ENCODE results near the gene ERCC8.

ERCC8 gene

DNA sequence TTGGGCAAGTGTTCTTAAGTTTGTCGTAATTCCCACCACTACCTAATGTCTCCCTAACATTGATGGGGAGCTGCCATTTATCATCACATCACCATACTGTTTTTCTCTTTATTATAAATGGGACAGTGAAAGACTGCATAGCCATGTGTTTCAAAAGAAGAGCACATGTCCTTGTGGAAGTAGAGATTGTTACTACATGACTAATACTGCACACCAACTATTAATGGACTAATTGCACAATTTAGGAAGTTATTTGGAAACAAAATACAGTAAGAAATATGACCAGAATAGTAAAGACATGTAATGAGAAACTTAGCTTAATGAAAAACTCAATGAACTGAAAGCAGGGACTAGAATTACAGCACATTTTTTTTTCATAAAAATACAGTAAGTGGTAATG, 88.8 kb downstream of the ERCC8 start:
- Histone ChIP-seq H3K9me3 (ENCODE audit: control insufficient read depth, insufficient read depth, low read depth, low read length) (no peaks in the 10 kb centered on the region), H3K36me3 (ENCODE audit: control insufficient read depth in 2 of 2, insufficient read depth in 1 of 2, low read length in 2 of 2) (no peaks in the 10 kb centered on the region), H3K4me3 (ENCODE audit: low read depth, low read length) (no peak overlapping the region), H3K27ac (ENCODE audit: extremely low read depth, low read depth, low read length) (no peak overlapping the region), H3K4me1 (ENCODE audit: control insufficient read depth, insufficient read depth, low read length) (peaks cover 11% of the 10 kb centered on the region)
- TF ChIP-seq, protein P1, sequence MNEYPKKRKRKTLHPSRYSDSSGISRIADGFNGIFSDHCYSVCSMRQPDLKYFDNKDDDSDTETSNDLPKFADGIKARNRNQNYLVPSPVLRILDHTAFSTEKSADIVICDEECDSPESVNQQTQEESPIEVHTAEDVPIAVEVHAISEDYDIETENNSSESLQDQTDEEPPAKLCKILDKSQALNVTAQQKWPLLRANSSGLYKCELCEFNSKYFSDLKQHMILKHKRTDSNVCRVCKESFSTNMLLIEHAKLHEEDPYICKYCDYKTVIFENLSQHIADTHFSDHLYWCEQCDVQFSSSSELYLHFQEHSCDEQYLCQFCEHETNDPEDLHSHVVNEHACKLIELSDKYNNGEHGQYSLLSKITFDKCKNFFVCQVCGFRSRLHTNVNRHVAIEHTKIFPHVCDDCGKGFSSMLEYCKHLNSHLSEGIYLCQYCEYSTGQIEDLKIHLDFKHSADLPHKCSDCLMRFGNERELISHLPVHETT (tag by site-specific recombination; IDR thresholded peaks at IDR 0.05): no peak
- no peak for TF ChIP-seq SP2 (tag by site-specific recombination; IDR thresholded peaks at IDR 0.05)
- TF ChIP-seq, protein P2, sequence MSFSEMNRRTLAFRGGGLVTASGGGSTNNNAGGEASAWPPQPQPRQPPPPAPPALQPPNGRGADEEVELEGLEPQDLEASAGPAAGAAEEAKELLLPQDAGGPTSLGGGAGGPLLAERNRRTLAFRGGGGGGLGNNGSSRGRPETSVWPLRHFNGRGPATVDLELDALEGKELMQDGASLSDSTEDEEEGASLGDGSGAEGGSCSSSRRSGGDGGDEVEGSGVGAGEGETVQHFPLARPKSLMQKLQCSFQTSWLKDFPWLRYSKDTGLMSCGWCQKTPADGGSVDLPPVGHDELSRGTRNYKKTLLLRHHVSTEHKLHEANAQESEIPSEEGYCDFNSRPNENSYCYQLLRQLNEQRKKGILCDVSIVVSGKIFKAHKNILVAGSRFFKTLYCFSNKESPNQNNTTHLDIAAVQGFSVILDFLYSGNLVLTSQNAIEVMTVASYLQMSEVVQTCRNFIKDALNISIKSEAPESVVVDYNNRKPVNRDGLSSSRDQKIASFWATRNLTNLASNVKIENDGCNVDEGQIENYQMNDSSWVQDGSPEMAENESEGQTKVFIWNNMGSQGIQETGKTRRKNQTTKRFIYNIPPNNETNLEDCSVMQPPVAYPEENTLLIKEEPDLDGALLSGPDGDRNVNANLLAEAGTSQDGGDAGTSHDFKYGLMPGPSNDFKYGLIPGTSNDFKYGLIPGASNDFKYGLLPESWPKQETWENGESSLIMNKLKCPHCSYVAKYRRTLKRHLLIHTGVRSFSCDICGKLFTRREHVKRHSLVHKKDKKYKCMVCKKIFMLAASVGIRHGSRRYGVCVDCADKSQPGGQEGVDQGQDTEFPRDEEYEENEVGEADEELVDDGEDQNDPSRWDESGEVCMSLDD (tag by site-specific recombination; IDR thresholded peaks at IDR 0.05): no peak
- TF ChIP-seq GLI2 (tag by site-specific recombination; IDR thresholded peaks at IDR 0.05; ENCODE audit: borderline replicate concordance, low read depth): no peak
- no peak for TF ChIP-seq ZNF777 (tag by site-specific recombination; IDR thresholded peaks at IDR 0.05; ENCODE audit: borderline replicate concordance)
- TF ChIP-seq ZBTB48 (tag by site-specific recombination; IDR thresholded peaks at IDR 0.05): no peak
- ChIA-PET POLR2A (no interaction called here), CTCF (no interaction called here)

DNA sequence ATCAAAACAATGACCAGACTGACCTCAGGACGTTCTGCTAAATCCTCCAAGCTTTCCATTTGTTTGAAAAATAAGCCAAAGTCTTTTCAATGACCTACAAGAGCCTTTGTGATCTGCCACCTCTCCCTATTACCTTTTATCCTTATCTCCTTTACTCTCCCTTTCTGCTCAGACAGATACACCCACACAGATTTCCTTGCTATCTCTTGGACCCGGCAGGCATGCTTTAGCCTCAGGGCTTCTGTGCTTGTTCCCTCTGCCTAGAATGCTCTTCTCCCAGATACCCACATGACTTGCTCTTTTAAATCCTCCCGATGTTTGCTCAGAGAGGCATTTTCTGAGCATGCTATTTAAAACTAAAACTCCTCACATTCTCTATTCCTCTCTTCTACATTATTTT, 91.9 kb downstream of the ERCC8 start:
- H3K4me3 ChIP-seq (ENCODE audit: low read depth, low read length): no peak overlapping the region
- no peaks in the 10 kb centered on the region for H3K36me3 ChIP-seq (ENCODE audit: control insufficient read depth in 2 of 2, insufficient read depth in 1 of 2, low read length in 2 of 2)
- POLR2A ChIA-PET: interaction anchor here (1.7 to 1.9 kb wide), 2 partner anchors 9 to 153 kb away, joined by 6 to 7 read pairs; partner anchors contain the start of genes DEPDC1B and ELOVL7
- TF ChIP-seq FEZF1 (tag by site-specific recombination; IDR thresholded peaks at IDR 0.05): 0 out of 2 replicates have a peak, but pooled peaks have one; percentile 8
- TF ChIP-seq ZSCAN23 (tag by site-specific recombination; IDR thresholded peaks at IDR 0.05): no peak
- CTCF ChIA-PET: no interaction called here
- H3K9me3 ChIP-seq (ENCODE audit: control insufficient read depth, insufficient read depth, low read depth, low read length): no peaks in the 10 kb centered on the region
- peaks cover 11% of the 10 kb centered on the region for H3K4me1 ChIP-seq (ENCODE audit: control insufficient read depth, insufficient read depth, low read length)
- no peak overlapping the region for H3K27ac ChIP-seq (ENCODE audit: extremely low read depth, low read depth, low read length)

DNA sequence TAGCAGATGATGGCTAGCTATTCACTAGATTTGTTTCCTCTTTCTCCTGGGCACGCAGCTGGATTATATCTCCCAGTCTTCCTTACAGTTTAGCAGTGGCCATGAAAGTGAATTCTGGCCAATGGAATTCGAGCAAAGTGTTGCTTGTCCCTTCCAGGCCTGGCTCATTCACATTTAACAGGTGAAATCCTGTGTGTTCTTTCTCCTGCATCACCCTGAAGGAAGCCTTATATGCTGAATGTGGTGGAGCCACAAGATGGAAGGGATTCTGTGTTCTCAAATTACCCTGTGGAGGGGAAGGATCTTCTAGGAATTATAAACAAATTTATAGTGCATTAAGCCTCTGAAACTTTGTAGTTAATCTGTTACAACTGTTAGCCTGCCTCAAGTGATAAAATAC, 92.6 kb downstream of the ERCC8 start:
- ChIA-PET CTCF (interaction anchor here (1.2 kb wide), 1 partner anchor 1042 kb away, joined by 3 read pairs; no protein-coding TSS in a partner anchor), POLR2A (interaction anchor here (1.7 to 1.9 kb wide), 2 partner anchors 9 to 152 kb away, joined by 6 to 7 read pairs; partner anchors contain the start of genes DEPDC1B and ELOVL7)
- H3K9me3 ChIP-seq (ENCODE audit: control insufficient read depth, insufficient read depth, low read depth, low read length): no peaks in the 10 kb centered on the region
- no peak overlapping the region for H3K4me3 ChIP-seq (ENCODE audit: low read depth, low read length)
- H3K27ac ChIP-seq (ENCODE audit: extremely low read depth, low read depth, low read length): no peak overlapping the region
- H3K36me3 ChIP-seq (ENCODE audit: control insufficient read depth in 2 of 2, insufficient read depth in 1 of 2, low read length in 2 of 2): no peaks in the 10 kb centered on the region
- H3K4me1 ChIP-seq (ENCODE audit: control insufficient read depth, insufficient read depth, low read length): peaks cover 11% of the 10 kb centered on the region
- TF ChIP-seq ZBTB21 (tag by site-specific recombination; IDR thresholded peaks at IDR 0.05) (no peak), SP7 (tag by site-specific recombination; IDR thresholded peaks at IDR 0.05) (no peak), ZNF792 (tag by site-specific recombination; IDR thresholded peaks at IDR 0.05) (no peak), ZNF404 (tag by site-specific recombination; IDR thresholded peaks at IDR 0.05) (no peak), ZNF341 (tag by site-specific recombination; IDR thresholded peaks at IDR 0.05; ENCODE audit: low read depth) (no peak), SALL2 (tag by site-specific recombination; IDR thresholded peaks at IDR 0.05; ENCODE audit: borderline replicate concordance) (no peak), ZNF621 (tag by site-specific recombination; IDR thresholded peaks at IDR 0.05) (no peak), REPIN1 (tag by site-specific recombination; IDR thresholded peaks at IDR 0.05; ENCODE audit: low read depth) (no peak), ZNF214 (tag by site-specific recombination; IDR thresholded peaks at IDR 0.05; ENCODE audit: borderline replicate concordance) (no peak), ZBTB17 (tag by site-specific recombination; IDR thresholded peaks at IDR 0.05) (no peak), ZNF768 (tag by site-specific recombination; IDR thresholded peaks at IDR 0.05) (no peak)
- TF ChIP-seq, protein P3, sequence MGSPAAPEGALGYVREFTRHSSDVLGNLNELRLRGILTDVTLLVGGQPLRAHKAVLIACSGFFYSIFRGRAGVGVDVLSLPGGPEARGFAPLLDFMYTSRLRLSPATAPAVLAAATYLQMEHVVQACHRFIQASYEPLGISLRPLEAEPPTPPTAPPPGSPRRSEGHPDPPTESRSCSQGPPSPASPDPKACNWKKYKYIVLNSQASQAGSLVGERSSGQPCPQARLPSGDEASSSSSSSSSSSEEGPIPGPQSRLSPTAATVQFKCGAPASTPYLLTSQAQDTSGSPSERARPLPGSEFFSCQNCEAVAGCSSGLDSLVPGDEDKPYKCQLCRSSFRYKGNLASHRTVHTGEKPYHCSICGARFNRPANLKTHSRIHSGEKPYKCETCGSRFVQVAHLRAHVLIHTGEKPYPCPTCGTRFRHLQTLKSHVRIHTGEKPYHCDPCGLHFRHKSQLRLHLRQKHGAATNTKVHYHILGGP (tag by site-specific recombination; IDR thresholded peaks at IDR 0.05): peak; percentile 54
- TF ChIP-seq, protein P4, sequence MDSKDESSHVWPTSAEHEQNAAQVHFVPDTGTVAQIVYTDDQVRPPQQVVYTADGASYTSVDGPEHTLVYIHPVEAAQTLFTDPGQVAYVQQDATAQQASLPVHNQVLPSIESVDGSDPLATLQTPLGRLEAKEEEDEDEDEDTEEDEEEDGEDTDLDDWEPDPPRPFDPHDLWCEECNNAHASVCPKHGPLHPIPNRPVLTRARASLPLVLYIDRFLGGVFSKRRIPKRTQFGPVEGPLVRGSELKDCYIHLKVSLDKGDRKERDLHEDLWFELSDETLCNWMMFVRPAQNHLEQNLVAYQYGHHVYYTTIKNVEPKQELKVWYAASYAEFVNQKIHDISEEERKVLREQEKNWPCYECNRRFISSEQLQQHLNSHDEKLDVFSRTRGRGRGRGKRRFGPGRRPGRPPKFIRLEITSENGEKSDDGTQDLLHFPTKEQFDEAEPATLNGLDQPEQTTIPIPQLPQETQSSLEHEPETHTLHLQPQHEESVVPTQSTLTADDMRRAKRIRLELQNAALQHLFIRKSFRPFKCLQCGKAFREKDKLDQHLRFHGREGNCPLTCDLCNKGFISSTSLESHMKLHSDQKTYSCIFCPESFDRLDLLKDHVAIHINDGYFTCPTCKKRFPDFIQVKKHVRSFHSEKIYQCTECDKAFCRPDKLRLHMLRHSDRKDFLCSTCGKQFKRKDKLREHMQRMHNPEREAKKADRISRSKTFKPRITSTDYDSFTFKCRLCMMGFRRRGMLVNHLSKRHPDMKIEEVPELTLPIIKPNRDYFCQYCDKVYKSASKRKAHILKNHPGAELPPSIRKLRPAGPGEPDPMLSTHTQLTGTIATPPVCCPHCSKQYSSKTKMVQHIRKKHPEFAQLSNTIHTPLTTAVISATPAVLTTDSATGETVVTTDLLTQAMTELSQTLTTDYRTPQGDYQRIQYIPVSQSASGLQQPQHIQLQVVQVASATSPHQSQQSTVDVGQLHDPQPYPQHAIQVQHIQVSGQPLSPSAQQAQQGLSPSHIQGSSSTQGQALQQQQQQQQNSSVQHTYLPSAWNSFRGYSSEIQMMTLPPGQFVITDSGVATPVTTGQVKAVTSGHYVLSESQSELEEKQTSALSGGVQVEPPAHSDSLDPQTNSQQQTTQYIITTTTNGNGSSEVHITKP (tag by site-specific recombination; IDR thresholded peaks at IDR 0.05): peak; percentile 43; the same call in 1 of the 2 replicates
